Peyer's patch (tissue), 4 donors: Measurements from ENCODE around the gene CDON.

ENCODE experiments used
- POLR2A ChIP-seq, 2 donors: fragments of 450-650 bp; IDR thresholded peaks; one replicate each; pipeline ENCODE4 v1.5.1; 2017; ENCODE audit warnings: antibody characterized with exemption in 2 of 2, mild to moderate bottlenecking in 2 of 2, moderate library complexity in 2 of 2
- TF ChIP-seq, protein P1 (sequence below), 6 experiments: fragments of 450-650 bp in 4 of 6; fragments of 200-600 bp in 2 of 6; sonication (generic) in 1 of 6; IDR thresholded peaks; one replicate each; pipeline ENCODE4 v1.5.1; 2017 to 2019; ENCODE audit warnings: antibody characterized with exemption in 6 of 6, mild to moderate bottlenecking in 3 of 6, moderate library complexity in 1 of 6

GRCh38 chr11:125952973-125953372 is 109.7 kb downstream of the CDON start:
- TF ChIP-seq, protein P1, sequence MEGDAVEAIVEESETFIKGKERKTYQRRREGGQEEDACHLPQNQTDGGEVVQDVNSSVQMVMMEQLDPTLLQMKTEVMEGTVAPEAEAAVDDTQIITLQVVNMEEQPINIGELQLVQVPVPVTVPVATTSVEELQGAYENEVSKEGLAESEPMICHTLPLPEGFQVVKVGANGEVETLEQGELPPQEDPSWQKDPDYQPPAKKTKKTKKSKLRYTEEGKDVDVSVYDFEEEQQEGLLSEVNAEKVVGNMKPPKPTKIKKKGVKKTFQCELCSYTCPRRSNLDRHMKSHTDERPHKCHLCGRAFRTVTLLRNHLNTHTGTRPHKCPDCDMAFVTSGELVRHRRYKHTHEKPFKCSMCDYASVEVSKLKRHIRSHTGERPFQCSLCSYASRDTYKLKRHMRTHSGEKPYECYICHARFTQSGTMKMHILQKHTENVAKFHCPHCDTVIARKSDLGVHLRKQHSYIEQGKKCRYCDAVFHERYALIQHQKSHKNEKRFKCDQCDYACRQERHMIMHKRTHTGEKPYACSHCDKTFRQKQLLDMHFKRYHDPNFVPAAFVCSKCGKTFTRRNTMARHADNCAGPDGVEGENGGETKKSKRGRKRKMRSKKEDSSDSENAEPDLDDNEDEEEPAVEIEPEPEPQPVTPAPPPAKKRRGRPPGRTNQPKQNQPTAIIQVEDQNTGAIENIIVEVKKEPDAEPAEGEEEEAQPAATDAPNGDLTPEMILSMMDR (IDR thresholded peaks at IDR 0.05) = no peak
- no peak for TF ChIP-seq POLR2A (IDR thresholded peaks at IDR 0.05)
